ENCODE results near the gene TM9SF1. TPM values are rescaled to one million over a fixed set of nuclear protein-coding genes. Genes with fewer than 3 reads are reported as not detected.
"Not testable (repeated sequence)": the region's sequence is repeated elsewhere in the genome, so short reads cannot be mapped to it uniquely, and the experiment has no call there.

Gene TM9SF1
- total and polyA plus RNA-seq, 2 of the 13 experiments (the other 11 are each of a cell fraction or from before 2014, with no cell fraction given) = 83.2 to 110 TPM

- ChIA-PET CTCF (ENCODE audit: low intra/inter-chr PET ratio, low total read pairs) (interaction anchor here (1.5 to 3.1 kb wide), 3 partner anchors 26 to 81 kb away, joined by 10 to 44 read pairs (median 19); partner anchors contain the start of genes RABGGTA and TINF2), POLR2A (interaction anchor here (1.7 to 4.9 kb wide), 2 partner anchors 29 to 54 kb away, joined by 19 to 99 read pairs; partner anchors contain the start of genes IPO4 and RABGGTA)
- intact Hi-C loops (cut with micrococcal nuclease; ENCODE audit: unreplicated experiment) = loop anchor here (1.0 to 2.0 kb wide), 4 partner anchors 15 to 80 kb away; partner anchors contain the start of genes GMPR2, NEDD8, RABGGTA and TINF2
- H4K20me1 ChIP-seq (ENCODE audit: insufficient read depth, low read length); H3K27ac ChIP-seq (ENCODE audit: extremely low read length, insufficient read depth, low read length); H3K9ac ChIP-seq (ENCODE audit: insufficient read depth, low read depth, low read length); H3K4me2 ChIP-seq (ENCODE audit: low read depth, low read length); H3K27me3 ChIP-seq (ENCODE audit: control insufficient read depth in 1 of 2, insufficient read depth in 2 of 2, low read length in 2 of 2); H3K9me3 ChIP-seq (ENCODE audit: low read length); BruUV-seq (replicated peaks); in situ Hi-C loops (cut with HindIII; ENCODE audit: extremely low pct_ligation_motif_present, low pct_unique_long_range_greater_than_20kb); FAIRE-seq; H3K4me3 ChIP-seq (replicated peaks in 1 of 3; ENCODE audit: insufficient read depth in 1 of 3, low read depth in 2 of 3, low read length in 3 of 3); ATAC-seq; DNase-seq (ENCODE audit: low spot score); H2AFZ ChIP-seq (ENCODE audit: low read length); TF ChIP-seq FOXP1 (CRISPR knock-in tag; IDR thresholded peaks at IDR 0.05): not testable (repeated sequence)
- 0 out of 2 replicates have a peak, but pooled peaks have one; percentile 9 for TF ChIP-seq ZNF607 (CRISPR knock-in tag; IDR thresholded peaks at IDR 0.05; ENCODE audit: borderline replicate concordance)
- 0 out of 2 replicates have a peak, but pooled peaks have one; percentile 24 for TF ChIP-seq ZNF317 (CRISPR knock-in tag; IDR thresholded peaks at IDR 0.05)
- peak; percentile 73; the same call in 1 of the 2 replicates for TF ChIP-seq ZNF75D (CRISPR knock-in tag; IDR thresholded peaks at IDR 0.05; ENCODE audit: borderline replicate concordance)
- 0 out of 2 replicates have a peak, but pooled peaks have one; percentile 39 for TF ChIP-seq ZNF547 (CRISPR knock-in tag; IDR thresholded peaks at IDR 0.05)
- 0 out of 2 replicates have a peak, but pooled peaks have one; percentile 30 for TF ChIP-seq FOXP1 (IDR thresholded peaks at IDR 0.05)
- TF ChIP-seq FUBP1 (CRISPR knock-in tag; IDR thresholded peaks at IDR 0.05; ENCODE audit: borderline replicate concordance) = 0 out of 2 replicates have a peak, but pooled peaks have one; percentile 14
- peak; percentile 17 for TF ChIP-seq TEAD3 (CRISPR knock-in tag; optimal IDR thresholded peaks at IDR 0.05; ENCODE audit: borderline replicate concordance)
- H3K36me3 ChIP-seq (replicated peaks in 1 of 2; ENCODE audit: control insufficient read depth in 1 of 2, insufficient read depth in 2 of 2, low read length in 2 of 2) = peaks cover 8 to 11% of the 10 kb centered on the region in 2 experiments; a peak in 4 of 5 replicates
- peaks cover 23% of the 10 kb centered on the region for H3K79me2 ChIP-seq (ENCODE audit: insufficient read depth, low read length)
- H3K4me1 ChIP-seq (ENCODE audit: insufficient read depth, low read length) = peaks cover 32% of the 10 kb centered on the region
- WGBS (ENCODE audit: low lambda C conversion rate) = 100% methylated on average over 1 of the region's 1 CpG
Measured at GRCh38 chr14:24216876-24217275, 21.6 kb upstream of the TM9SF1 start.
